Stimulated activated naive CD4-positive, alpha-beta T cell treated with Interleukin-2 at 50 U/mL for 16 hours (primary cell): ENCODE results near the gene PRKCA.

Source experiments
- DNase-seq: peaks from one replicate; lab custom pipeline; 2025; lab: John Stamatoyannopoulos, UW

Gene PRKCA

GRCh38 chr17:66655461-66655860, 353.0 kb downstream of the PRKCA start:
- no peak for DNase-seq

- peak; percentile 74 for DNase-seq
Observed at GRCh38 chr17:66655861-66656260, 353.4 kb downstream of the PRKCA start.

- no peak for DNase-seq
Observed at GRCh38 chr17:66661411-66662256, 359.2 kb downstream of the PRKCA start.

- DNase-seq, result no peak
Observed at GRCh38 chr17:66662496-66662895, 360.1 kb downstream of the PRKCA start.

GRCh38 chr17:66663041-66663606, 360.7 kb downstream of the PRKCA start:
- DNase-seq, result no peak

- DNase-seq, result no peak
Observed at GRCh38 chr17:66664336-66664735, 361.9 kb downstream of the PRKCA start.

GRCh38 chr17:66665194-66665593, 362.8 kb downstream of the PRKCA start:
- no peak for DNase-seq

GRCh38 chr17:66667090-66667489, 364.7 kb downstream of the PRKCA start:
- no peak for DNase-seq

- peak; percentile 67 for DNase-seq
Observed at GRCh38 chr17:66667491-66668030, 365.1 kb downstream of the PRKCA start.

GRCh38 chr17:66670206-66670605, 367.8 kb downstream of the PRKCA start:
- DNase-seq, result no peak

- DNase-seq, result no peak
Observed at GRCh38 chr17:66671156-66671555, 368.7 kb downstream of the PRKCA start.

- DNase-seq, result peak; percentile 44
Observed at GRCh38 chr17:66673668-66674276, 371.4 kb downstream of the PRKCA start.

- no peak for DNase-seq
Observed at GRCh38 chr17:66675273-66675990, 373.0 kb downstream of the PRKCA start.

- no peak for DNase-seq
Observed at GRCh38 chr17:66675991-66676371, 373.6 kb downstream of the PRKCA start.

GRCh38 chr17:66676421-66676820, 374.0 kb downstream of the PRKCA start:
- DNase-seq, result no peak

GRCh38 chr17:66677201-66677981, 375.0 kb downstream of the PRKCA start:
- DNase-seq, result no peak

GRCh38 chr17:66678061-66678460, 375.6 kb downstream of the PRKCA start:
- DNase-seq, result no peak

- no peak for DNase-seq
Observed at GRCh38 chr17:66678827-66679226, 376.4 kb downstream of the PRKCA start.

GRCh38 chr17:66679631-66680517, 377.5 kb downstream of the PRKCA start:
- DNase-seq, result no peak

GRCh38 chr17:66682283-66682682, 379.9 kb downstream of the PRKCA start:
- no peak for DNase-seq
